T follicular helper cell (primary cell): ENCODE measurements around the gene DNASE2.

Experiments used
- DNase-seq: peaks from one replicate; pipeline ENCODE4 v3.0.0-alpha.2; 2020; ENCODE audit warnings: low read depth

DNASE2 gene

GRCh38 chr19:12886969-12887747 lies 5.9 kb upstream of the DNASE2 start, which contains the start of gene KLF1:
Gene KLF1, minus strand, starts transcription at chr19:12887201. Its CDS starts 61 bp downstream, at chr19:12887140.
- DNase-seq, result no peak

- no peak for DNase-seq
Observed at GRCh38 chr19:12886651-12886968, 5.4 kb upstream of the DNASE2 start.

GRCh38 chr19:12885749-12886650 lies 4.8 kb upstream of the DNASE2 start:
- no peak for DNase-seq

- DNase-seq, result peak; percentile 79
Observed at GRCh38 chr19:12884926-12885748, 3.9 kb upstream of the DNASE2 start.

GRCh38 chr19:12884627-12884925 lies 3.3 kb upstream of the DNASE2 start:
- no peak for DNase-seq

GRCh38 chr19:12884202-12884601 lies 3.0 kb upstream of the DNASE2 start:
- DNase-seq, result no peak

- DNase-seq, result no peak
Observed at GRCh38 chr19:12882589-12882988, 1.3 kb upstream of the DNASE2 start.

- DNase-seq, result no peak
Observed at GRCh38 chr19:12880551-12881171, 588 bp downstream of the DNASE2 start.

- DNase-seq, result no peak
Observed at GRCh38 chr19:12875086-12875485, 6.2 kb downstream of the DNASE2 start.

- no peak for DNase-seq
Observed at GRCh38 chr19:12873891-12874745, 7.1 kb downstream of the DNASE2 start.

GRCh38 chr19:12872941-12873890 lies 8.0 kb downstream of the DNASE2 start:
- peak; percentile 43 for DNase-seq

- DNase-seq, result no peak
Observed at GRCh38 chr19:12872255-12872654, 9.0 kb downstream of the DNASE2 start.

- no peak for DNase-seq
Observed at GRCh38 chr19:12871681-12872080, 9.6 kb downstream of the DNASE2 start.

- no peak for DNase-seq
Observed at GRCh38 chr19:12868540-12869112, 12.6 kb downstream of the DNASE2 start.

- DNase-seq, result peak; percentile 30
Observed at GRCh38 chr19:12867120-12868099, 13.8 kb downstream of the DNASE2 start.

GRCh38 chr19:12866416-12867119 lies 14.7 kb downstream of the DNASE2 start:
- no peak for DNase-seq

GRCh38 chr19:12865746-12866415 lies 15.4 kb downstream of the DNASE2 start:
- no peak for DNase-seq
